Activated T-helper 1 cell treated with anti-CD3 and anti-CD28 coated beads, Interleukin-12 subunit alpha, Interleukin-12 subunit beta, Interleukin-2, Interleukin-4 antibody, amounts not matched to agents 30 ng/mL and 10 ng/mL and 1 ng/mL, durations not matched to agents 14 hours and 24 hours and 36 hours (primary cell): ENCODE data around the gene SLC2A1. TPM values are rescaled to one million over a fixed set of nuclear protein-coding genes. Genes with fewer than 3 reads are reported as not detected.
A peak's percentile ranks its signal among the peaks of the same experiment; 100 is the strongest.

Experiments used
- DNase-seq: peaks from one replicate; pipeline ENCODE4 v3.0.0; 2021; ENCODE audit warnings: low spot score
- H3K27ac Mint-ChIP-seq: one replicate; pipeline ENCODE4 v1.8.0; 2021; ENCODE audit warnings: mild to moderate bottlenecking, mixed read lengths
- H3K27me3 Mint-ChIP-seq: one replicate; pipeline ENCODE4 v1.8.0; 2022; ENCODE audit warnings: mild to moderate bottlenecking, moderate library complexity, mixed read lengths; ENCODE audit not compliant: insufficient read depth
- H3K36me3 Mint-ChIP-seq: one replicate; pipeline ENCODE4 v1.8.0; 2021; ENCODE audit warnings: low read depth, mixed read lengths
- H3K4me1 Mint-ChIP-seq: one replicate; pipeline ENCODE4 v1.8.0; 2021; ENCODE audit warnings: low read depth, mixed read lengths
- H3K4me3 Mint-ChIP-seq: one replicate; pipeline ENCODE4 v1.8.0; 2021; ENCODE audit warnings: mild to moderate bottlenecking, moderate library complexity, mixed read lengths
- H3K9me3 Mint-ChIP-seq: one replicate; pipeline ENCODE4 v1.8.0; 2021; ENCODE audit warnings: mixed read lengths
- intact Hi-C: fragments of 100-400 bp; cut with micrococcal nuclease; formaldehyde crosslinking; loops from one replicate; pipeline ENCODE4 v1.15.1; 2024
- total RNA-seq: library from RNA; stranded (reverse); gene quantifications from 2 replicates; pipeline ENCODE4 v1.2.3, GENCODE V29; 2022

SLC2A1 gene
- total RNA-seq: 111 and 120 TPM in 2 replicates

DNA sequence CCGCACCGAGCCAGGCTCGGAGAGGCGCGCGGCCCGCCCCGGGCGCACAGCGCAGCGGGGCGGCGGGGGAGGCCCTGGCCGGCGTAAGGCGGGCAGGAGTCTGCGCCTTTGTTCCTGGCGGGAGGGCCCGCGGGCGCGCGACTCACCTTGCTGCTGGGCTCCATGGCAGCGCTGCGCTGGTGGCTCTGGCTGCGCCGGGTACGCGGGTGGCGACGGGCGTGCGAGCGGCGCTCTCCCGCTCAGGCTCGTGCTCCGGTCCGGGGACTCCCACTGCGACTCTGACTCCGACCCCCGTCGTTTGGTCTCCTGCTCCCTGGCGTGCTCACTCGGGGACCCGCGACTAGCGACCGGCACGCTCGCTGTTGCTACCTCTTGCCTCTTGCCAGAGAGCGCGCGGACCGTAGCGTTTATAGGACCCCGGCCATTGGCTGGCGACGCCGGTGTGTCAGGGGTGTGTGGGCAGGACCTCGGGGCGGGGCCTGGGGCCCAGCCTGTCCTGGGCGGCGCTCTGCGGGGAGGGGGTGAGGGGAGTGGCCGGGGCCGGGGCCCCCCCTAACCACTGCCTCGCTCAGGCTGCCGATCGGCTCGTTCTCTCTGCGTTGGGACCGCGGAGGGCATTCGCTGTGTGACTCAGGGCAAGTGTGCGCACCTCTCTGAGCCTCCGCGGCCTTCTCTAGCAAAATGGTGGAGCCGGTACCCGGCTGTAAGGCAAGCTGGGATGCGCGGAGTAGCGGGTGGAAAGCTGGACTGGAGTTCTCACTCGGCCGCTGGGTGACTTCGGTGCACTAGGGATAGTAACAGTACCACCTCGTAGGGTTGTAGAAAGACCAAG, at the start of gene SLC2A1:
SLC2A1 (minus strand) TSS at position 381 of the 832 bp plus-strand sequence; CDS start at position 164, 217 bp downstream.
- peaks cover 51% of the 10 kb centered on the region for H3K4me1 Mint-ChIP-seq
- H3K27me3 Mint-ChIP-seq: peaks cover 6% of the 10 kb centered on the region
- DNase-seq: peak; percentile 93
- peaks cover 38% of the 10 kb centered on the region for H3K36me3 Mint-ChIP-seq
- peak within 1 kb of the TSS; percentile 97 for H3K4me3 Mint-ChIP-seq
- peak within 1 kb of the TSS; percentile 100 for H3K27ac Mint-ChIP-seq
- H3K9me3 Mint-ChIP-seq: no peaks in the 10 kb centered on the region
- intact Hi-C loops: loop anchor here (1.0 to 10.0 kb wide), 12 partner anchors 13 to 696 kb away; partner anchors contain the start of genes C1orf50, CFAP57, EBNA1BP2 and FOXJ3

DNA sequence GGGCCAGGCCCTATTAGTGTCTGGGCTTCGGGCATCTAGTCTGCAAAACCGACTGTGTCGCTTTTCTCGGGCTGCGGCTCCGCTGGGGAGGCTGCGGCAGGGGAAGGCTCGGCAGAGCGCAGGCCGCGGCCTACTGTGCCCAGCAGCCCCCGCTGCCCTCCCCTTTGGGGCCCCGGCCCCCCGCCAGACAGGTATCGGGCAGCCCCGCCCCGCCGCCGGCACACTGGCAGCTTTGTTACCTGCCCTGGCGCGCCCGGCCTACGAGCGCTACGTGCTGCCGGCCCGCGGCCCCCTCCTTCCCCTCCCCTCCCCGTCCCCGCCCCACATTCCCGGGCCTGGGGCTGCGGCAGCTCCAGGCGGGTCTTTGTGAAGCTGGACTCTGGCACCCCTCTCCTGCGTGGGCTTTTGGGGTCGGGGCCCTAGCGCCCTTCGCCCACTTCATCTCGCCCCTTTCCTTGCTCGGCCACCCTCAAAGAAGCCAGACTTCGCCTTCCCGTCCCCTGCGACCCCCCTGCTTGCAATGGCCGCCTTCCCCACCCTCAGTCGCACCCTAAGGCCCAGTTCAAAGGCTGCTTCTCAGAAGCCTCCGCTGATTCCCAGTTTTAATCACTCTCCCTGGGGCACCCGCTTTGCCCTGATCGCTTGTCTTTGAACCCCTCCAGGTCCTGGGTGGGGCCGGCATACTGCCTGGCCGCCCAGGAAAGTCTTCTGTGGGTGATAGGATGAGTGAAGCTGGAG, 48.9 kb upstream of the SLC2A1 start:
- Mint-ChIP-seq H3K36me3 (no peaks in the 10 kb centered on the region), H3K4me1 (no peaks in the 10 kb centered on the region), H3K9me3 (no peaks in the 10 kb centered on the region), H3K27ac (no peak overlapping the region), H3K27me3 (peaks cover 2% of the 10 kb centered on the region), H3K4me3 (no peak overlapping the region)
- no peak for DNase-seq
- intact Hi-C loops: no loop called here

DNA sequence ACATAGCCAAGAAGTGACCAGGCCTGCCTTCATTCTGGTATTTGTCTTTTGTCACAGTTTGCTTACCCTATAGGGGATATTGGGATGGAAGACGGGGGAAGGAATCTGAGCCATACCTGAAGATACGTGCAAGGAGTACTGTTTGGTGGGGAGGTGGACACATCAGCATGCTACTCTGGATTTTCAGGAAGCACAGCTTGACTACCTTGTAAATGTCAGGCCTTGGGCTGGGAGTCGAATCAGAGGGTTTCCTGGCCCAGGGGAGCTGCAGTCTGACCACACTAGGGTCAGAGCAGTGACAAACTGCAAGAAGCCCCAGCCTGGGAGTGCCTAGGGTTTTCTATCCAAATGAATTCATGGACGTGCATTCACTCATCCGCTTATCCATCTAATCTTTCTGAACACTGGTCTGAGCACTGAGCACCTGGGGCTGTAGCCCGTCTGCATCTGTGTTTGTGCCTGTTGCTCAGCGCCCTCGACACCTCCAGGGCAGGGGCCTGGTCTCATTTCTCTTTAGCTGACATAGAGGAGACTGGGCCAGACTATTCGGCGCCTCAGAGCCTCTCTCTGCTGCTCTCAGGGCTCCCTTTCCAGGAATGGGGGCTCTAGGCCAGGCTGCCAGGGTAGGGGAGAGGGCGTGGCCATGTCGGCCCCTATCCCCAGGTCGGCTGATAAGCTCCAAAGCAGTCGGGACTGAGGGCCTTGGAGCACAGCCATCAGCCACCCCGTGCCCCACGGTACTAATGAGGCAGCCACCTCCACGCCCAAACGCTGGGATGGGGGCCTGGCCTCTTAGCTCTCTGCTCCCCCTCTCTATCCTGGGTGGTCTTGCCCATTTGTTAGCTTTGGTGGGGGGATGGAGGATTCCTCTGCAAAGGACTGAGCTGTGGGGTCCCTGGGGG, 47.0 kb upstream of the SLC2A1 start:
- Mint-ChIP-seq H3K9me3 (no peaks in the 10 kb centered on the region), H3K4me1 (no peaks in the 10 kb centered on the region), H3K4me3 (no peak overlapping the region), H3K36me3 (no peaks in the 10 kb centered on the region), H3K27me3 (peaks cover 2% of the 10 kb centered on the region), H3K27ac (no peak overlapping the region)
- DNase-seq: no peak
- intact Hi-C loops: no loop called here

DNA sequence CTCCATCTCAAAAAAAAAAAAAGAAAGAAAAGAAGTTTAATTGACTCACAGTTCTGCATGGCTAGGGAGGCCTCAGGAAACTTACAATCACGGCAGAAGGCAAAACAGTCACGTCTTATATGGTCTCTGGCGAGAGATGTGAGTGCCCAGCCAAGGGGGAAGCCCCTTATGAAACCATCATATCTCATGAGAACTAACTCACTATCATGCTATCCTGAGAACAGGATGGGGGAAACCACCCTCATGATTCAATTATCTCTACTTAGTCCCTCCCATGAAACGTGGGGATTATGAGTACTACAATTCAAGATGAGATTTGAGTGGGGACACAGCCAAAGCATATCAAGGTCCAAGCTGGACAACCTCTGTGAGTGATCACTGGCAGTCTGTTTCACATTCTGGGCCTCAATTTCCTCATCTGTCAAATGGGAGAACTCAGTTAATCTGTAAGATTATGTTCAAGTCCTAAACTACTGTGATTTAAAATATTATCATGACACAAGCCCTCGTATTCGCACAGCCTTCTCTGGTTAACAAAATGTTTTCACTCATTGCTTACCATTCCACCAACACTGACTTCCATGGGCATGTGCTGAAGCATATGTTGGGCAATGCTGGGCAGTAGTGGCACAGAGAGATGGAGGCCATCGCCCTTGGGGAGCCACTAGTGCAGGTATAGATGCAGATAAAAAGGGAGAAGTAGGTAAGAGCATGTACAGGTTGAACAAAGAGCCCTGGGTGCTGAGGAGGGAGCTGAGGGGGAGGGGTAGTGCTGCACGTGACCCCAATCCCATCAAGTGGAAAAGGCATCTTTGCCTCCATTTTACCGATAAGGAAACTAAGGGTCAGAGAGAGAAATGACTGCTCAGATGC, 46.2 kb upstream of the SLC2A1 start:
- Mint-ChIP-seq H3K27ac (no peak overlapping the region), H3K4me1 (no peaks in the 10 kb centered on the region), H3K4me3 (no peak overlapping the region), H3K27me3 (no peaks in the 10 kb centered on the region), H3K36me3 (no peaks in the 10 kb centered on the region), H3K9me3 (no peaks in the 10 kb centered on the region)
- intact Hi-C loops: no loop called here
- DNase-seq: no peak

DNA sequence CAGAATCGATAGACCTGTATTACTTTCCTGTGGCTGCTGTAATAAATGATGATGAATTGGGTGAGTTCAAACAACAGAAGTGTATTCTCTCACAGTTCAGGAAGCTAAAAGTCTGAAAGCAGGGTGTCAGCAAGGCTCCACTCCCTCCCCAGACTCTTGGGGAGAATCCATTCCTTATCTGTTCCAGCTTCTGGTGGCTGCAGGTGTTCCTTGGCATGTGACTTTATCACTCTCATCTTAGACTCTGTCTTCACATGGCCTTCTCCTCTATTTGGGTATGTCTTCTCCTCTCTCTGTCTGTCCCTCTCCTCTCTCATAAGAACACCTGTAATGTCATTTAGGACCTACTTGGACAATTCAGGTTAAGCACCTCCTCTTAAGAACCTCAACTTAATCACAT, 44.1 kb upstream of the SLC2A1 start:
- DNase-seq: no peak
- no peaks in the 10 kb centered on the region for H3K9me3 Mint-ChIP-seq
- no peaks in the 10 kb centered on the region for H3K36me3 Mint-ChIP-seq
- no peaks in the 10 kb centered on the region for H3K27me3 Mint-ChIP-seq
- no peak overlapping the region for H3K27ac Mint-ChIP-seq
- intact Hi-C loops: no loop called here
- no peaks in the 10 kb centered on the region for H3K4me1 Mint-ChIP-seq
- H3K4me3 Mint-ChIP-seq: no peak overlapping the region

DNA sequence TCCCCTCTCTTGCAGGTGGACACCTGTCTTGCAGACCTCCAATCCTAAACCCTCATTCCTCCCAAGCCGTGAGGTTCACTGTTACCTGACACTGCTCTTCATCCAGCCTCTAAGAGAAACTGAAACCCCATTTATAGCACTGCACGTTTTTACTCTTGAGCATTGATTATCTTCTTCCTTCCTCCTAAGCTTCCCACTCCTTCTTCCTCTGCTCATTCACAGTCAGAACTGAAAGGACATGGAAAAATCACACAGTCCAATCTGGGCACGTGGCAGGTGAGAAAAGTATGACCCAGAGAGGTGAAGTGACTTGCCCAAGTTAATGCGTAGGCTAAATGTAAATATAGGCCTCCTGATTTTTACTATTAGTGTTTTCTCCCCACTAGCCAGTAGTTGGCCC, 43.4 kb upstream of the SLC2A1 start:
- no peaks in the 10 kb centered on the region for H3K4me1 Mint-ChIP-seq
- DNase-seq: no peak
- H3K4me3 Mint-ChIP-seq: no peak overlapping the region
- H3K9me3 Mint-ChIP-seq: no peaks in the 10 kb centered on the region
- H3K27me3 Mint-ChIP-seq: no peaks in the 10 kb centered on the region
- no peak overlapping the region for H3K27ac Mint-ChIP-seq
- H3K36me3 Mint-ChIP-seq: no peaks in the 10 kb centered on the region
- intact Hi-C loops: no loop called here

DNA sequence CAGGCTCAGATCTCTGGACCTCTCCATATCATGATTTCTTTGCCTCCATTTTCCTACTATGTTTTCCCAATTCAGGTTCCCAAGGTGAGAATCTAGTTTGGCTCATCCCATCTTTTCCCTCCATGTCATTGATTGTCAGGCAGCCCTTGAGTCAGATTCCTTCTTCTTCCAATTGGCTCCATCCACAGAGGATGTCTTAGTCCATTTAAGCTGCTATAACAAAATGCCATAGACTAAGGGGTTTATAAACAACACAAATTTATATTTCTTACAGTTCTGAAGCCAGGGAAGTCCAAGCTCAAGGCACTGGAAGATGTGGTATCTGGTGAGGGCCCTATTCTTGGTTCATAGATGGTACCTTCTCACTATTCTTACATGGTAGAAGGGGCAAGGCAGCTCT, 42.8 kb upstream of the SLC2A1 start:
- H3K4me1 Mint-ChIP-seq: no peaks in the 10 kb centered on the region
- H3K36me3 Mint-ChIP-seq: no peaks in the 10 kb centered on the region
- H3K27me3 Mint-ChIP-seq: no peaks in the 10 kb centered on the region
- H3K4me3 Mint-ChIP-seq: no peak overlapping the region
- H3K9me3 Mint-ChIP-seq: no peaks in the 10 kb centered on the region
- H3K27ac Mint-ChIP-seq: no peak overlapping the region
- DNase-seq: no peak
- intact Hi-C loops: no loop called here

DNA sequence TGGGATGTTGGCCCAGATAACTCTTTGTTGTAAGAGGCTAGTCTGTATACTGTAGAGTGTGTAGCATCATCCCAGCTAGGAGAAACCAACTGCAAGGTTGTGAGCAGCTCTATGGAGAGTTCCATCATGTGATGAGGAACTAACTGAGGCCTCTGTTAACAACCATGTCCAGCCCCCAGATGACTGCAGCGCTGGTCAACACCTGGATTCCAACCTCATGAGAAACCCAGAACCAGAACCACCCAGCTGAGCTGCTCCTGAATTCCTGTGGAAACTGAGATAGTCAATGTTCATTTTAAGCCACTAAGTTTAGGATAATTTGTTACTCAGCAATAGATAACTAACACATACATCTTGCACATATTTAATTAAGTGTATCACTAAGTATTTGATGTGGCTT, 41.6 kb upstream of the SLC2A1 start:
- no peaks in the 10 kb centered on the region for H3K9me3 Mint-ChIP-seq
- intact Hi-C loops: no loop called here
- no peak overlapping the region for H3K27ac Mint-ChIP-seq
- DNase-seq: no peak
- no peak overlapping the region for H3K4me3 Mint-ChIP-seq
- H3K36me3 Mint-ChIP-seq: no peaks in the 10 kb centered on the region
- H3K4me1 Mint-ChIP-seq: no peaks in the 10 kb centered on the region
- H3K27me3 Mint-ChIP-seq: no peaks in the 10 kb centered on the region

DNA sequence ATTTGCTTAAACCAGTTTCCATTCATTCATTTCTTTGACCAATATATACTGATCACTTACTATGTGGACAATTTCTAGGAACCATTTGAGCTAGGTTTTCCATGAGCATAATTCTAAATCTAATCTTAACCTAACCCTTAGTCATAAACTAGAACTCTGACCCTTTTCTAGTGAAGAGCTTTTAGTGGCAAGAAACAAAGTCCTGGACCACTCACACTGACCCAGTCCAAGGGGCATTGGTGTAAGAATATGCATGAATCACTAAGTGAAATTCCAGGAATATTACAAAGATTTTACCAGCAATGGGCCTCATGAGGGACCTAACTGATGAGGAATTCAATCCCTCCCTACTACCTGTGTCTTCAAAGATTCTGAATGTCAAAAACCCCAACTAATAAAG, 40.6 kb upstream of the SLC2A1 start:
- no peak for DNase-seq
- no peaks in the 10 kb centered on the region for H3K4me1 Mint-ChIP-seq
- H3K27ac Mint-ChIP-seq: no peak overlapping the region
- intact Hi-C loops: no loop called here
- no peak overlapping the region for H3K4me3 Mint-ChIP-seq
- no peaks in the 10 kb centered on the region for H3K36me3 Mint-ChIP-seq
- H3K27me3 Mint-ChIP-seq: no peaks in the 10 kb centered on the region
- H3K9me3 Mint-ChIP-seq: no peaks in the 10 kb centered on the region

DNA sequence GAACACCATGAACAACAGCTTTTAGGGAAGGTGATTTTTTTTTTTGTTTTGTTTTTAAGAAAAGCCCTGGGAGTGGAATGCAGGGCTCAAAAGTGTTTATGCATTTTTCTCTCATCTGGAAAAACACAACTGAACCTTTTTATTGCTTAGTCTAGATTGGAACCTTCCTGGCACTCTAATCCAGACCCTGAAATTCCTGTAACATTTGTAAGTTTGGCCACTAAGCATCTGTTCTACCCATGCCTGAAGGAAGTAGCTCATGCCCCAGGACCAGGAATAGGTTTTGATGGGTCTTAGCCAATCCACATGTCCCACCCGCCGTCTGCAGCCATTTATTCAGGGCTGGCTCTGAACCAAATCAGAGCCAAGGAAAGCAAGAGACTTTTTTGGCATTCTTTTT, 39.7 kb upstream of the SLC2A1 start:
- intact Hi-C loops: no loop called here
- Mint-ChIP-seq H3K4me3 (no peak overlapping the region), H3K27ac (no peak overlapping the region), H3K36me3 (no peaks in the 10 kb centered on the region), H3K4me1 (no peaks in the 10 kb centered on the region), H3K27me3 (peaks cover 3% of the 10 kb centered on the region), H3K9me3 (no peaks in the 10 kb centered on the region)
- no peak for DNase-seq

DNA sequence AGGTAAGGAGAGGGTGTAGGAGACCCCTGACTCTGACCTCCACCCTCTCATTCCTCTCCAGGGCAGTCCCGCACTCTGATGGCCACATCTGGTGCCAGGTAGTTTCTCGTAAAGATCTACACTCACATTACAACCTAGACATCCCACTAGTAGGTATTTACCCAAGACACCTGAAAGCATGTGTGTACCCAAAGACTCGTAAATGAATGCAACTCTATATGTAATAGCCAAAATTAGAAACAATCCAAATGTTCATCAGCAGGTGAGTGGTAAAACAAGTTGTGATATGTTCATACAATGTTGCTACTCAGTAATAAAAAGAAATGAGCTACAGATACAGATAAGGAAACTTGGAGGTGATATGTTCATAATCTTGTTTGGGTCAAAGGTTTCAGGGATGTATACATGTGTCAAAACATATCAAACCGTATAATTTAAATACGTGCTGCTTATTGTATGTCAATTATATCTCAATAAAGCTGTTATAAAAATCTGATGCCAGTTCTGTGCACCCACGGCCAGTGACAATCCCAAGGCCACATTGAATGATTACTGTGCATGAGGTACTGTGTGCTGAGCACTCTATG, 37.8 kb upstream of the SLC2A1 start:
- Mint-ChIP-seq H3K27ac (no peak overlapping the region), H3K27me3 (peaks cover 3% of the 10 kb centered on the region), H3K4me1 (no peaks in the 10 kb centered on the region), H3K36me3 (no peaks in the 10 kb centered on the region), H3K4me3 (no peak overlapping the region), H3K9me3 (no peaks in the 10 kb centered on the region)
- intact Hi-C loops: no loop called here
- DNase-seq: no peak
